EL (cell line): ENCODE measurements around the gene BLID.

Experiments used
- DNase-seq: peaks from one replicate; pipeline ENCODE4 v3.0.0-alpha.2; 2016

The BLID gene

GRCh38 chr11:122115524-122116379 lies at the start of gene BLID:
Gene BLID, minus strand, starts transcription at chr11:122116215. Its CDS starts 293 bp downstream, at chr11:122115922.
- DNase-seq: peak; percentile 31

- DNase-seq: peak; percentile 94
Measured at GRCh38 chr11:122163053-122163819, 47.2 kb upstream of the BLID start.

GRCh38 chr11:122162095-122162494 lies 46.1 kb upstream of the BLID start:
- no peak for DNase-seq

DNA sequence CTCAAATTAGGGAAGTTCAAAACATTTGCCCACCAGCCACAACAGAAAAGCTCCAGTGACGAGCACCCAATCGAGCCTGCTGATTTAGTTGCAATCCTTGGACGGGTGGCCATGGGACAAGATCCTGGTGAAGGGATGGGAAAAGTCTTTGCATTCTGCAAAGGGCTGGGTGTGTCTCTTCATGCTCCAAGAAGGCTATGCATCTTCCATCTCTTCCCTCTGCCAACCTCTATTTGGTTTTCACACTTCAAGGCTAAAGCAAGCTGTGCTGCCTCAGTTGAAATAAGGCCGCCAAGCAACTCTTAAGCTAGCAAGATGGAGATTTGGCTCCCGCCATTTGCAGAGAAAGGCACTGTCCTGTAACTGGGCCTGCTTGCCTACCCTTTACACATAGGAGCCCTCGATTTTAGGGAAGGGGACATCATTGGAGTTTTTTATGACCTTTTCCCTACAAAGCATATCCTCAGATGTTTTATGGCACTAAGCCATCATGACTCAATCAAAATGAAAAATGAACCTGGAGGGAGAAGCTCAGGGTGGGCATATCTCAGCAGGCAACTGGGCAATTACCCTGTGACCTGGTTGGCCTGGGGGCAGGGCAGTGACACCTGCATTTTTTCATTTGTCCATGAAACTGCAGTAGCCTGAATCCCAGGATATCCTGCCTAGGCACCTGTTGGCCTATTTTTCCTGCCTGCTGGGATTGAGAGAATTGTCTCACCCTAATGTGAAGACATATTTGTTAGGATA lies 45.0 kb upstream of the BLID start:
- no peak for DNase-seq

DNA sequence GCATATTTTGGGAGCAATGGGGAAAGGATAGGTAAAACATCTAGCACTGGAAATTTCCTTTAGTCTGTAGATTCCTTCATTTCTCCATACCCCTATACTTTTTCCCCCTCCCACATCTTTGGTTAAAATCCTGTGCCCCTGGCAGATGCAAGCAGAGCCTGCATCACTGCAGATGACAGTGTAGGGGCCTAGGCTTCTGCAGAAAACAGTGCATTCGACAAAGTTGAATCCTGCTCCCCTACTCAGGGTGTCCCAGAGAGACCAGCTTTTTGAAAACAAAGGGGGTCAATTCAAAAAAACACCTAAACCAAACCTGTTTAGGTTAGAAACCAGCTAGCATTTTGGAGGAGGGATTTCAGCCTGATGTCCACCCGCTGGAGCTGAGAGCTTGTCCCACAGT lies 43.8 kb upstream of the BLID start:
- no peak for DNase-seq

GRCh38 chr11:122159173-122159721 lies 43.2 kb upstream of the BLID start:
- peak; percentile 78 for DNase-seq

DNA sequence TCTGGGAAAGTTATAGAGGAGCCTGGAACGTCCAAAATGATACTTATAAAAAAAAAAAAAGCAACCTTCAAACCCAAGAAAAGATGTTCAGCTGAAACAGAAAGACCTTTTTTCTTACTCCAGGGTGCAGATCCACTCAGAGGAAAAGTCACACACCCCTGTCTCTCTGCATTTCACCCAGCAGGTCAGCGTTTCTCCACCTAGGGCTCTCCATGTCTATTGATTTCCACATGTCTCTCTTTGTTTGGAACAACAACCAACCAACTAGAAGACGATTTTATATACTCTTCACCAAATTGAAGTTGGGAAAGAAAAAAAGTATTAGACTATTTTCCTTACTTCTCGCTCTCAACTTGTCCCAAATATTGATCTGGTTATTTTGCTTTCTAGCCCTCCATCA lies 42.2 kb upstream of the BLID start:
- no peak for DNase-seq

DNA sequence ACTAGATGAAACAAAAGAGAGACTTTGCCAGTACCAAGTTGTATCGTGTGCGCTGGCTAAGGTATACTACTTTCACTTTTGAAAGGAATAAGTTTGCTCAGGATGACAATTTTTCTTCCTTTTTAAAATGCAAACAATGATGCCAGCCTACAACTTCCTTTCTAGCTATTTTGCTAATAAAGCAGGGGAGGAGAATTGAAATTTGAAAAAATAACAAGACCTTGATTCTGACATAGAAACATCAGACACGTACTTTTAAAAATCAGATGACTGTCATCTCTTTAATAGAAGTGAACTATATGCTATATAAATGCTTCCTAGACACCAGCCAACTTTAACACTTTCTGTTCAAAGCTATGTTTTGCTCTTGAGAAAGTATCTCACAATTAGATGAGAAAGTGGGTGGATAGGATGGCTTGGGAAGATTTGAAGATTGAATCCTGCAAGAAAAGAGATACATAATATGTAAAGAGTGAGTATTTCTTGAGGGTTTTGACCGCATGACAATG lies 41.7 kb upstream of the BLID start:
- no peak for DNase-seq

GRCh38 chr11:122156940-122157382 lies 40.9 kb upstream of the BLID start:
- DNase-seq: no peak

- no peak for DNase-seq
Measured at GRCh38 chr11:122155765-122156527, 39.9 kb upstream of the BLID start.

DNA sequence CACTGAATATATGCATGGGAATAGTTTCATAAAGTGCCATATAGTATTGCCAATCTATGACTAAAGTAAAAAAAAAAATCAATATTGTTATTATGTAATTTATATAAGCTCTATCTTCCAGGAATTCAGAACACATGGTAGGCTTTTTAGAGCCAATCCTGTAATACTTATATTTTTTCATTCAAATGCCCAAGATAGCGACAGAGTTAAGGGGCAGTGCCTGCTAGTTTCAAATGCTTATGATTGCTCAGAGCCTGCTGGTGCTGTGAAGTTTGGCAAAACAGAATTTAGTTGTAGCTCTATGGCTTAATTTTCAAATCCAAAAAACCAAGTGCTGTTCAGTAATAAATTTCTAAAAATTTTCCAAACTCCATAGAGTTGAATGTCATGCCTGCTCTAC lies 39.0 kb upstream of the BLID start:
- no peak for DNase-seq

DNA sequence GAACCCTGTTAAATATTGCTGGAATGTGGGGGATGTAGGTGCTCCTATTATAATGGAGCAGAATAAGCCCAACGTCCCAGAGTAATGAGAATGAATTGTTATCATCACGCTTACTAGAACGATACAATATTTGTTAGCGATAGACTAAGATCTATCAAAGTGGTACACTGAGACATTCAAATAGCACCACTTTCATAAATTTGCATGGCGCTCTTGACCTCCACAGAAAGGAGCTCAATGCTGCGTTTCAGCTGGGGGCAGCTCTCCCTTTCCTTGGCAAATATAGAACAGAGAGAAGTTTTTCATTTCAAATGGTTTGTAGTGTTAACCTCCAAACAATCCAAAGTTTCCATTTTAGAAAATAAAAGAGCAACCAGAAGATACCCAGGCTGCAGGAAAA lies 38.2 kb upstream of the BLID start:
- DNase-seq: no peak

DNA sequence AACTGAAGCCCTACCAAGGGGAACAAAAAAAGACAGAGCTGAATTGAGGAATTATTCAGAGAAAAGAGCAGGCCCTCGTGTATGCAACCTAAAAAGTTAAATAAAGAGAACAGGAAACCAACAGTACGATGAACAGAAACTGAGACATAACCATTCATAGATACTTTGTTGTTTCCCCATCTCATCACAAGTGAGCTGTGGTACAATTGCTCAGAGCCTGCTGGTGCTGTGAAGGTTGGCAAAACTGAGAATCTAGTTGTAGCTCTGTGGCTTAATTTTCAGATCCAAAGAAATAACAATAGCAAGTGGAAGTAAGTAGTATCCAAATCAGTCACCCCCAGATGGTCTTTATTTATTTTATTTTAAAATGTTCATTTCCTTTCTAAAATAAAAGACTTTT lies 37.7 kb upstream of the BLID start:
- DNase-seq: no peak

- DNase-seq: no peak
Measured at GRCh38 chr11:122150216-122151124, 34.5 kb upstream of the BLID start.

- DNase-seq: no peak
Measured at GRCh38 chr11:122149202-122149601, 33.2 kb upstream of the BLID start.

DNA sequence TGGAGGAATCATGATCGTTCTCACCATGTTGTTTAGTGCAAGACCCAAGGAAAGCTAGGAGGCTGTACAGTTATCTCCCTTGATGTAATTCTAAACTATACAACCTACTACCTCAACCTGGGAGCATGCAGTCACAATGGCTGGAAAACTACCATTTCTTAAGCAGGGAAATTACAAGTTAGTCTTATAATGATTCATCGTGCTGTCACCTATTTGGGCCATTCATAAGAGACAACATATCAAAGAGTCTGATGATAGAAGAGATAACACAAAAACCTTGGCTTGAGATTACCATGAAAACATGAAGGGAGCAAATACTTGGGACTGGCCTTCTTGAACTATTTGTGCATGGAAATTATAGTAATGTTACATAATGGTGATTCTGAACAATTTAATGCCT lies 30.5 kb upstream of the BLID start:
- peak; percentile 60 for DNase-seq

DNA sequence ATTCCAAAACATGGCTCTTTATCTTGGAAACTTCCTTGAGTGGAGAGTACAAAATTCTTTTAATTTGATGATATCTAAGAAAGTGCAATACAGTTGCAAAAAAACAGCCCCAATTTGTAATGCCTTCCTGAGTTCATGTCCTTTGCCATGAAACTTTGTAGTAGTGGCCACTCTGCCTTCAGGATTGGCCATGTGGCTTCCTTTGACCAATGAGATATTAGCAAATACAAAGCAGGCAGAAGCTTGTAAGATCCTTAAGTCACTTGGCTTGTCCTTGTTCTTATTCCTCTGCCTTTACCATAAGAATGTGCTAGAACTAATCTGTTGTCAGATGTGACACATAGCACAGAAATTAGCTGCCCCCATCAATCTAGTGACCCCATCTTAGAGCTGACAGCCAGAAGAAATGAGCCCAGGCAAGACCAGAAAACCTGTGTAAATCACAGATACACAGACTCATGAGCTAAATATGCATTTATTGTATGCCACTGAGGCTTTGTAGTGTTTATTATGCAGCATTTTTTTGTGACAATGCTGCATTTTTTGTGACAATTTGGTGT lies 29.8 kb upstream of the BLID start:
- peak; percentile 27 for DNase-seq

DNA sequence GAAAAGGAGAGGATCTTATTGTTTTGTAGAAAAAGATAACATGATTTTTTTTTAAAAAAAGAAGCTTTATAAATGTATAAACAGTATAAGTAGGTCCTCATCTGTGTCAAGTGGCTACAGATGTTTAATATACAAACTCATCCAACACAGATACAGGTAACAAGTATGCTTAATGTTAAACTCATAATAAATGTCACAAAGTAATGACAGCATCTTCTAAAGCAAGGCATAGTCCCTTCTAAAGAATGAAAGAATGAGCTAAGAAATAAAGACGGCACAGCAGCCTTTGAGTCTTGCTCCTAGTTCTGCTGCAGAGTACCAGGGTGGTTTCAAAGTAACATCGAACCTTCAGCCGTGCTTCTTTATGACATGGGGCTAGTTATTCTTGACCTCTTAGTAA lies 28.7 kb upstream of the BLID start:
- no peak for DNase-seq

DNA sequence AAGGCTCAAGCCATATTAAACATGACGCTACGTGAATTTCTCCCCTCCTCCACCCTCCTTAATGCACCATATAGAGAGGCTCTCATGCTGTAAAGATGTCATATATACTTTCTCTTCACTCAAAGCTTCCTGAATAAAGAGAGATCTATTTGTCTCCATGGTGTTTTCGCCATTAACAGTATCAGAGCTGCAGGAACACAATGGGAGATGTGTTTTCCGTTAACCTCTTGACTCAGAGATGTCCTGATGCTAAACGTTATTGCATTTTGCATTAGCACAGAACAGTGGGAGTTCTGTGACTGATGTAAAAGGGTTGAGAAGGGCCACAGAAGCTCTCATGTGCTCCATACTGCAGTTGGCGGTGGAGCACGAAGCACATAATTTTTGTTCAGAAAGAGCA lies 25.7 kb upstream of the BLID start:
- DNase-seq: no peak

DNA sequence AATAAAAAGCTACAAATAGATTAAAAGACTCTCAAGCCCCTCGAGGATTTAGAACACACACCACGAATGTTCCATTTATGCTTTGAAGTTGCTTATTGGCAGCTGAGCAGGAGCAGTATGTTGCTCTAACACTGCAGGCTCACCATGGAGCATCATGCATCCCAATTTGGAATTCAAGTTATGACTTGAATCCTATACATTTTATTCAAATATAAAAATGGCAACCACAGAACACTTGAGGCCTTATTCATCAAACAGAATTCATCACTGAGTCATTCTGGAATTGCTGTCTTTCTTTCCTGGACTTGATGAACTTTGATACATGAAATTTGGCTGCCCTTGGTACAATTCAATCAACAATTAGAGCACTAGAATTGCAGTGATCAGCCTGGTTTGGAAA lies 24.5 kb upstream of the BLID start:
- peak; percentile 91 for DNase-seq

GRCh38 chr11:122139595-122139866 lies 23.5 kb upstream of the BLID start:
- no peak for DNase-seq
